Nephron progenitor cell (in vitro differentiated cells): ENCODE results near the gene FLNC.

Experiments
- DNase-seq: peaks from one replicate; pipeline ENCODE4 v3.0.0; 2021
- H3K27ac Mint-ChIP-seq: 2 replicates; pipeline ENCODE4 v1.8.0; 2021; ENCODE audit warnings: mild to moderate bottlenecking, moderate library complexity, mixed read lengths
- H3K27me3 Mint-ChIP-seq: 2 replicates; pipeline ENCODE4 v1.8.0; 2021; ENCODE audit warnings: mild to moderate bottlenecking, low read depth, mixed read lengths; ENCODE audit not compliant: poor library complexity
- H3K36me3 Mint-ChIP-seq: 2 replicates; pipeline ENCODE4 v1.8.0; 2021; ENCODE audit warnings: low read depth, mixed read lengths
- H3K4me1 Mint-ChIP-seq: 2 replicates; pipeline ENCODE4 v1.8.0; 2021; ENCODE audit warnings: mixed read lengths
- H3K4me3 Mint-ChIP-seq: 2 replicates; pipeline ENCODE4 v1.8.0; 2021; ENCODE audit warnings: mild to moderate bottlenecking, moderate library complexity, mixed read lengths
- H3K9me3 Mint-ChIP-seq: 2 replicates; pipeline ENCODE4 v1.8.0; 2021; ENCODE audit warnings: mild to moderate bottlenecking, moderate library complexity, mixed read lengths
- TF ChIP-seq, protein P1 (sequence below): fragments of 200-600 bp; sonication (generic); IDR thresholded peaks from 2 replicates; pipeline ENCODE4 v1.5.0; 2021; ENCODE audit warnings: antibody characterized with exemption

FLNC gene, protein sequence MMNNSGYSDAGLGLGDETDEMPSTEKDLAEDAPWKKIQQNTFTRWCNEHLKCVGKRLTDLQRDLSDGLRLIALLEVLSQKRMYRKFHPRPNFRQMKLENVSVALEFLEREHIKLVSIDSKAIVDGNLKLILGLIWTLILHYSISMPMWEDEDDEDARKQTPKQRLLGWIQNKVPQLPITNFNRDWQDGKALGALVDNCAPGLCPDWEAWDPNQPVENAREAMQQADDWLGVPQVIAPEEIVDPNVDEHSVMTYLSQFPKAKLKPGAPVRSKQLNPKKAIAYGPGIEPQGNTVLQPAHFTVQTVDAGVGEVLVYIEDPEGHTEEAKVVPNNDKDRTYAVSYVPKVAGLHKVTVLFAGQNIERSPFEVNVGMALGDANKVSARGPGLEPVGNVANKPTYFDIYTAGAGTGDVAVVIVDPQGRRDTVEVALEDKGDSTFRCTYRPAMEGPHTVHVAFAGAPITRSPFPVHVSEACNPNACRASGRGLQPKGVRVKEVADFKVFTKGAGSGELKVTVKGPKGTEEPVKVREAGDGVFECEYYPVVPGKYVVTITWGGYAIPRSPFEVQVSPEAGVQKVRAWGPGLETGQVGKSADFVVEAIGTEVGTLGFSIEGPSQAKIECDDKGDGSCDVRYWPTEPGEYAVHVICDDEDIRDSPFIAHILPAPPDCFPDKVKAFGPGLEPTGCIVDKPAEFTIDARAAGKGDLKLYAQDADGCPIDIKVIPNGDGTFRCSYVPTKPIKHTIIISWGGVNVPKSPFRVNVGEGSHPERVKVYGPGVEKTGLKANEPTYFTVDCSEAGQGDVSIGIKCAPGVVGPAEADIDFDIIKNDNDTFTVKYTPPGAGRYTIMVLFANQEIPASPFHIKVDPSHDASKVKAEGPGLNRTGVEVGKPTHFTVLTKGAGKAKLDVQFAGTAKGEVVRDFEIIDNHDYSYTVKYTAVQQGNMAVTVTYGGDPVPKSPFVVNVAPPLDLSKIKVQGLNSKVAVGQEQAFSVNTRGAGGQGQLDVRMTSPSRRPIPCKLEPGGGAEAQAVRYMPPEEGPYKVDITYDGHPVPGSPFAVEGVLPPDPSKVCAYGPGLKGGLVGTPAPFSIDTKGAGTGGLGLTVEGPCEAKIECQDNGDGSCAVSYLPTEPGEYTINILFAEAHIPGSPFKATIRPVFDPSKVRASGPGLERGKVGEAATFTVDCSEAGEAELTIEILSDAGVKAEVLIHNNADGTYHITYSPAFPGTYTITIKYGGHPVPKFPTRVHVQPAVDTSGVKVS (N-terminal part only)

DNA sequence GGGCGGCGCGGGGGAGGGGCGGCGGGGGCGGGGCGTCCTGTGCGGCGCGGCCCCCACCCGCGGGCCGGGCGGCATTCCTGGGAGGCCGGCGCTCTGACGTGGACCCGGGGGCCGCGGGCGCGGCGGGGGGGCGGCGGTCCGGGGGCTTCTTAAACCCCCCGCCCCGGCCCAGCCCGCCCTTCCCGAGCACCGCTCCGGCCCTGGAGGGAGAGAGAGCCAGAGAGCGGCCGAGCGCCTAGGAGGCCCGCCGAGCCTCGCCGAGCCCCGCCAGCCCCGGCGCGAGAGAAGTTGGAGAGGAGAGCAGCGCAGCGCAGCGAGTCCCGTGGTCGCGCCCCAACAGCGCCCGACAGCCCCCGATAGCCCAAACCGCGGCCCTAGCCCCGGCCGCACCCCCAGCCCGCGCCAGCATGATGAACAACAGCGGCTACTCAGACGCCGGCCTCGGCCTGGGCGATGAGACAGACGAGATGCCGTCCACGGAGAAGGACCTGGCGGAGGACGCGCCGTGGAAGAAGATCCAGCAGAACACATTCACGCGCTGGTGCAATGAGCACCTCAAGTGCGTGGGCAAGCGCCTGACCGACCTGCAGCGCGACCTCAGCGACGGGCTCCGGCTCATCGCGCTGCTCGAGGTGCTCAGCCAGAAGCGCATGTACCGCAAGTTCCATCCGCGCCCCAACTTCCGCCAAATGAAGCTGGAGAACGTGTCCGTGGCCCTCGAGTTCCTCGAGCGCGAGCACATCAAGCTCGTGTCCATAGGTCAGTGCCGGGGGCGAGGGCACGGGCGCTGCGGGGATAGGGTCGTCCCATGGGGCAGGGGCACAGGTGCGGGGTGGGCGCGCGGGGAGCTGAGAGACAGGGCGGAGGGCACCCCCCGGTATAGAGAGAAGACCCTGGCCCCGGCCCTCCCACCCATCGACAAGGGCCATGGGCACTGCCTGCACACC, at the start of gene FLNC:
TSS of gene FLNC (plus strand) at position 176 of the 947 bp plus-strand sequence. CDS start at position 408, 232 bp downstream.
- Mint-ChIP-seq H3K27ac (peak within 1 kb of the TSS; percentile 95), H3K27me3 (peaks cover 3% of the 10 kb centered on the region), H3K9me3 (no peaks in the 10 kb centered on the region), H3K36me3 (no peaks in the 10 kb centered on the region), H3K4me1 (peaks cover 75% of the 10 kb centered on the region), H3K4me3 (peak within 1 kb of the TSS; percentile 84)
- TF ChIP-seq, protein P1, sequence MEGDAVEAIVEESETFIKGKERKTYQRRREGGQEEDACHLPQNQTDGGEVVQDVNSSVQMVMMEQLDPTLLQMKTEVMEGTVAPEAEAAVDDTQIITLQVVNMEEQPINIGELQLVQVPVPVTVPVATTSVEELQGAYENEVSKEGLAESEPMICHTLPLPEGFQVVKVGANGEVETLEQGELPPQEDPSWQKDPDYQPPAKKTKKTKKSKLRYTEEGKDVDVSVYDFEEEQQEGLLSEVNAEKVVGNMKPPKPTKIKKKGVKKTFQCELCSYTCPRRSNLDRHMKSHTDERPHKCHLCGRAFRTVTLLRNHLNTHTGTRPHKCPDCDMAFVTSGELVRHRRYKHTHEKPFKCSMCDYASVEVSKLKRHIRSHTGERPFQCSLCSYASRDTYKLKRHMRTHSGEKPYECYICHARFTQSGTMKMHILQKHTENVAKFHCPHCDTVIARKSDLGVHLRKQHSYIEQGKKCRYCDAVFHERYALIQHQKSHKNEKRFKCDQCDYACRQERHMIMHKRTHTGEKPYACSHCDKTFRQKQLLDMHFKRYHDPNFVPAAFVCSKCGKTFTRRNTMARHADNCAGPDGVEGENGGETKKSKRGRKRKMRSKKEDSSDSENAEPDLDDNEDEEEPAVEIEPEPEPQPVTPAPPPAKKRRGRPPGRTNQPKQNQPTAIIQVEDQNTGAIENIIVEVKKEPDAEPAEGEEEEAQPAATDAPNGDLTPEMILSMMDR, result no peak
- DNase-seq, result peak; percentile 68

DNA sequence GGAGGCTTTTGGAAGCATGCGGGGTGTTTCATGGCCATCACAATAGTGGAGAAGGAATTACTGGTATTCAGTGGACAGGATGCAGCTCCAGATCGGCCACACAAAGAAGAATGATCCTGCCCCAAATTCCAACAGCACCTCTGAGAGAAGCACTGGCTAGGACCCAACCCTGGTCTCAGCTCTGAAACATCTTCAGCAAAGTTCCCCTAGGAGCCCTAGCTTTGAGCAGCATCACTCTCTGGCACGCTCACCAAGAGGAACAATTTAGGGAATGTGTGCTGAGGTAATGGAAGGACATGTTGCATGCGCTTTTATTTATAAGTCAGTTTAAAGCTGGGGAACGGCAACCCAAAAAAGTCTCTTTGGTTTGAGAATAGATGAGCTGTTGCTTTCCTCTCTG, 49.1 kb upstream of the FLNC start:
- TF ChIP-seq, protein P1, result no peak
- peaks cover 28% of the 10 kb centered on the region for H3K27me3 Mint-ChIP-seq
- DNase-seq, result no peak
- no peak overlapping the region for H3K27ac Mint-ChIP-seq
- H3K36me3 Mint-ChIP-seq, result peaks cover 2% of the 10 kb centered on the region
- peaks cover 13% of the 10 kb centered on the region for H3K4me1 Mint-ChIP-seq
- H3K4me3 Mint-ChIP-seq, result no peak overlapping the region
- H3K9me3 Mint-ChIP-seq, result peaks cover 26% of the 10 kb centered on the region

DNA sequence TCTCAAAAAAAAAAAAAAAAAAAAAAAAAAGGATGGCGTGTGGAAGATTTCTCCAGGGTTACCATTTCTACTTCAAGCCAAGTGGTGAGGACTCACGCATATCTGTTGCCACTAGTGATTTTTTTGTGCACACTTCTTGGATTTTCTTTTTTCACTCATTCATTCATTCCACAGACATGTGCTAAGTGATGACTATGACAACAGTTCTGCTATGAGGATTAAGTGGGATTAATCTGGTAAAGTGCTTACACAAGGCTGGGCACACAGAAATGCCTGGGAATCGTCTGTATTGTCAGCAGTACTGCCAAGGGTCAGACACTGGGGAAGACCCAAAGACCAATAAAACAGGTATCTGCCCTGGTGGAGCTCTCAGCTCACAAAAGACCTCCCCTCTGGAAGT, 48.4 kb upstream of the FLNC start:
- Mint-ChIP-seq H3K27me3 (peaks cover 34% of the 10 kb centered on the region), H3K36me3 (no peaks in the 10 kb centered on the region), H3K9me3 (peaks cover 19% of the 10 kb centered on the region), H3K4me3 (no peak overlapping the region), H3K4me1 (peaks cover 13% of the 10 kb centered on the region), H3K27ac (no peak overlapping the region)
- TF ChIP-seq, protein P1, result no peak
- no peak for DNase-seq

DNA sequence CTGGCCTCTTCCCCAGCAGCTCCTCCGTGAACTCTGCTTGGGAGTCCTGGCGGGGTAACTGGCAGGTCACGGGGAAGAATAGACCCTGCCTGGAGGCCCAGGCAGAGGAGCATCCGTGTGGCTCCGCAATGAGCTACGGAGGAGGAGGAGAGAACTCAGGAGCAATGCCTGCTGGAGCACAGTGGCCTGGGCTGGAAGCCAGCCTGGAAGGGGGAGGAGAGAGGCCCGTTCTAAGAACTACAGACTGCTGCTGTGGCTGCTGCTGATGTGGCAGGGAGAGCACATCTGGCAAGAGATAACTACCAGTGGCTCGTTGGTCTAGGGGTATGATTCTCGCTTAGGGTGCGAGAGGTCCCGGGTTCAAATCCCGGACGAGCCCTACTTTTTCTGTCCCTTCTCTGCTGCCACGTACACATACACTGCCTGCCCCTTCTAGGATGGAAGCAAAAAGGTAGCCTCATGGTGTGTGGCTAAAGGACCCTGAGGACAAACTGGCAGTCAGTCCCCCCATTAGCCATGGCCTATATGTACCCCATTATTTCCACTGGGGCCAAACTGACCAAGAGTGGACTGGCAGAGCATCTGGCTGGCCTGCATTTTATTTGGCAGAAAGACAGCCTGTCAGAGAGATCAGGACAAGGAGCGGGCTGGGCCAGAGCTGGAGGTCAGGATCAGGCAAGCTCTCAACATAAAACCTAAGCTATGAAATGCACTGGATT, 46.9 kb upstream of the FLNC start:
- Mint-ChIP-seq H3K27me3 (peaks cover 43% of the 10 kb centered on the region), H3K9me3 (peaks cover 5% of the 10 kb centered on the region), H3K4me1 (peaks cover 13% of the 10 kb centered on the region), H3K36me3 (no peaks in the 10 kb centered on the region), H3K27ac (peak overlapping the region; percentile 43), H3K4me3 (peak overlapping the region; percentile 66)
- peak; percentile 57 for DNase-seq
- TF ChIP-seq, protein P1, result no peak
